Gastroesophageal sphincter (tissue), 4 donors: ENCODE data around the gene ADARB1. TPM values are rescaled to one million over a fixed set of nuclear protein-coding genes. Genes with fewer than 3 reads are reported as not detected.
A peak's percentile ranks its signal among the peaks of the same experiment; 100 is the strongest.

Experiments
- ATAC-seq: fragments of 150-250 bp; one replicate; pipeline ENCODE4 v1.9.1; 2016; ENCODE audit warnings: mild to moderate bottlenecking, moderate library complexity
- H3K27ac ChIP-seq, 4 donors: fragments of 200-600 bp; sonication (generic) in 3 of 4; 1 replicate in 3 of 4; 2 replicates in 1 of 4; pipeline ENCODE4 v1.5.1; 2016 to 2019
- H3K27me3 ChIP-seq: fragments of 200-600 bp; sonication (generic); one replicate; pipeline ENCODE4 v1.5.1; 2019
- H3K36me3 ChIP-seq, 2 donors: fragments of 200-600 bp; sonication (generic); one replicate each; pipeline ENCODE4 v1.5.1; 2019; ENCODE audit warnings: control low read depth in 1 of 2
- H3K4me1 ChIP-seq, 3 donors: fragments of 200-600 bp; sonication (generic); 1 replicate in 2 of 3; 2 replicates in 1 of 3; pipeline ENCODE4 v1.5.1; 2016 to 2019; ENCODE audit warnings: control low read depth in 2 of 3
- H3K4me3 ChIP-seq, 2 donors: fragments of 200-600 bp; sonication (generic); one replicate each; pipeline ENCODE4 v1.5.1; 2019; ENCODE audit warnings: mild to moderate bottlenecking in 1 of 2, moderate library complexity in 1 of 2
- H3K9me3 ChIP-seq, 3 donors: fragments of 200-600 bp; sonication (generic); one replicate each; pipeline ENCODE4 v1.5.1; 2017 to 2019; ENCODE audit warnings: control low read depth in 2 of 3
- EP300 ChIP-seq: sonication (generic); formaldehyde crosslinking; IDR thresholded peaks from one replicate; pipeline ENCODE4 v1.6.1; 2017; ENCODE audit warnings: antibody characterized with exemption, mild to moderate bottlenecking
- POLR2A ChIP-seq, 2 donors: fragments of 450-650 bp; IDR thresholded peaks; one replicate each; pipeline ENCODE4 v1.6.1; 2017; ENCODE audit warnings: antibody characterized with exemption in 2 of 2, mild to moderate bottlenecking in 2 of 2, moderate library complexity in 1 of 2
- POLR2AphosphoS5 ChIP-seq: sonication (generic); formaldehyde crosslinking; IDR thresholded peaks from one replicate; pipeline ENCODE4 v1.6.1; 2017; ENCODE audit warnings: antibody characterized with exemption
- WGBS, 2 donors: methylation state at CpG; one replicate each; pipeline ENCODE4 v1.1.5; 2018; ENCODE audit warnings: low coverage in 1 of 2; 5-methylcytosine and 5-hydroxymethylcytosine counted together
- total RNA-seq, 4 donors: library from RNA; depleted of rRNA; stranded (reverse); fragments of >200 nt; gene quantifications; one replicate each; pipeline ENCODE4 v1.1.0, GENCODE V29; 2016
- TF ChIP-seq, protein P1 (sequence below), 4 experiments: fragments of 200-600 bp in 2 of 4; fragments of 450-650 bp in 2 of 4; sonication (generic) in 1 of 4; IDR thresholded peaks; one replicate each; pipeline ENCODE4 v1.5.1; 2017 to 2019; ENCODE audit warnings: antibody characterized with exemption in 4 of 4, mild to moderate bottlenecking in 2 of 4, moderate library complexity in 2 of 4

The ADARB1 gene
- total RNA-seq, 4 donors from 2014 or later, result 136 to 228 (median 181) TPM

- Histone ChIP-seq H3K36me3 (no peaks in the 10 kb centered on the region), H3K27ac (peak overlapping the region in 1 of 4 donors; percentile 0), H3K4me1 (peaks cover 0 to 13% (median 5%) of the 10 kb centered on the region in 3 donors), H3K4me3 (peak overlapping the region in 1 of 2 donors; percentile 33), H3K27me3 (peaks cover 18% of the 10 kb centered on the region), H3K9me3 (peaks cover 0 to 9% (median 0%) of the 10 kb centered on the region in 3 donors)
- ATAC-seq, result no peak
- WGBS, 2 donors, result 40 to 66% methylated on average over 6 to 13 of the region's 13 CpGs
- TF ChIP-seq POLR2A (IDR thresholded peaks at IDR 0.05), result no peak
- no peak for TF ChIP-seq EP300
- no peak for TF ChIP-seq POLR2AphosphoS5
- TF ChIP-seq, protein P1, sequence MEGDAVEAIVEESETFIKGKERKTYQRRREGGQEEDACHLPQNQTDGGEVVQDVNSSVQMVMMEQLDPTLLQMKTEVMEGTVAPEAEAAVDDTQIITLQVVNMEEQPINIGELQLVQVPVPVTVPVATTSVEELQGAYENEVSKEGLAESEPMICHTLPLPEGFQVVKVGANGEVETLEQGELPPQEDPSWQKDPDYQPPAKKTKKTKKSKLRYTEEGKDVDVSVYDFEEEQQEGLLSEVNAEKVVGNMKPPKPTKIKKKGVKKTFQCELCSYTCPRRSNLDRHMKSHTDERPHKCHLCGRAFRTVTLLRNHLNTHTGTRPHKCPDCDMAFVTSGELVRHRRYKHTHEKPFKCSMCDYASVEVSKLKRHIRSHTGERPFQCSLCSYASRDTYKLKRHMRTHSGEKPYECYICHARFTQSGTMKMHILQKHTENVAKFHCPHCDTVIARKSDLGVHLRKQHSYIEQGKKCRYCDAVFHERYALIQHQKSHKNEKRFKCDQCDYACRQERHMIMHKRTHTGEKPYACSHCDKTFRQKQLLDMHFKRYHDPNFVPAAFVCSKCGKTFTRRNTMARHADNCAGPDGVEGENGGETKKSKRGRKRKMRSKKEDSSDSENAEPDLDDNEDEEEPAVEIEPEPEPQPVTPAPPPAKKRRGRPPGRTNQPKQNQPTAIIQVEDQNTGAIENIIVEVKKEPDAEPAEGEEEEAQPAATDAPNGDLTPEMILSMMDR (IDR thresholded peaks at IDR 0.05), result no peak
Measured at GRCh38 chr21:45248301-45248892, 174.0 kb downstream of the ADARB1 start.

DNA sequence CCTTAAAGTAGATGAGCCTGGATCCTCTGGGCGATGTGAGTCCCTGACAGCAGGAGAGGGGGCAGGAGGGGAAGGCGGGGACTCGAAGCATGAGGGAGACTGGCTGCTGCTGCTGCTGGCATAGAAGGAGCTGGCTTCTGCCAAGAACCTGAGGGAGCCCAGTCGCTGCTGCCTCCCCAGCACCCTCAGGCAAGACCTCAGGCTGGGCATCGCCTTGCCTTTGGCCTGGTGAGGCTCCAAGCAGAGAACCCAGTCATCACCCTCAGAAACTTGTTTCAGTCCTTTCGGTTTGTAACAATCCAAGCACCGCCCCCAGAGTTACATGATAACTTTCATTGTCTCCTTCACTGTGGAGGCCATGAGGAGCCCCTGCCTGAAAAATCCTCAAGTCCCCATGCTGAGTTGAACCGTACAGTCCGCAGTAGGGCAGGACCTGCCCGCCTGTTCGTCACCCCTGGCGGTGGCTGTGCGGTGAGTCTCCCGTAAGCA lies 174.6 kb downstream of the ADARB1 start:
- Histone ChIP-seq H3K4me1 (peaks cover 0 to 13% (median 5%) of the 10 kb centered on the region in 3 donors), H3K36me3 (no peaks in the 10 kb centered on the region), H3K4me3 (peak overlapping the region in 1 of 2 donors; percentile 33), H3K27ac (peak overlapping the region in 2 of 4 donors; percentile 0 to 12), H3K9me3 (peaks cover 0 to 3% (median 0%) of the 10 kb centered on the region in 3 donors), H3K27me3 (peaks cover 23% of the 10 kb centered on the region)
- WGBS, 2 donors, result 51 to 59% methylated on average over 2 to 7 of the region's 14 CpGs
- TF ChIP-seq EP300 (no peak), POLR2A (IDR thresholded peaks at IDR 0.05) (no peak), POLR2AphosphoS5 (no peak)
- TF ChIP-seq, protein P1 (IDR thresholded peaks at IDR 0.05), result no peak
- peak; percentile 69 for ATAC-seq

GRCh38 chr21:45249626-45250025 lies 175.2 kb downstream of the ADARB1 start:
- Histone ChIP-seq H3K4me3 (no peak overlapping the region), H3K4me1 (peaks cover 0 to 13% (median 5%) of the 10 kb centered on the region in 3 donors), H3K27ac (no peak overlapping the region), H3K9me3 (no peaks in the 10 kb centered on the region), H3K27me3 (peaks cover 30% of the 10 kb centered on the region), H3K36me3 (no peaks in the 10 kb centered on the region)
- no peak for ATAC-seq
- WGBS, 2 donors, result 96 to 100% methylated on average over 2 to 3 of the region's 6 CpGs
- TF ChIP-seq, protein P1 (IDR thresholded peaks at IDR 0.05), result no peak
- TF ChIP-seq POLR2AphosphoS5 (no peak), POLR2A (IDR thresholded peaks at IDR 0.05) (no peak), EP300 (no peak)

- no peak for ATAC-seq
- Histone ChIP-seq H3K27ac (no peak overlapping the region), H3K36me3 (no peaks in the 10 kb centered on the region), H3K4me3 (no peak overlapping the region), H3K9me3 (no peaks in the 10 kb centered on the region), H3K27me3 (peaks cover 30% of the 10 kb centered on the region), H3K4me1 (peaks cover 0 to 13% (median 5%) of the 10 kb centered on the region in 3 donors)
- TF ChIP-seq, protein P1 (IDR thresholded peaks at IDR 0.05), result no peak
- TF ChIP-seq POLR2AphosphoS5, result no peak
- TF ChIP-seq EP300, result no peak
- no peak for TF ChIP-seq POLR2A (IDR thresholded peaks at IDR 0.05)
- WGBS, 2 donors, result 84 to 86% methylated on average over 1 to 3 of the region's 3 CpGs
Measured at GRCh38 chr21:45250272-45250671, 175.9 kb downstream of the ADARB1 start.
